ENCODE results near the gene FANCE.
A peak's percentile ranks its signal among the peaks of the same experiment; 100 is the strongest.
"Not testable (repeated sequence)": the region's sequence is repeated elsewhere in the genome, so short reads cannot be mapped to it uniquely, and the experiment has no call there.

FANCE gene

GRCh38 chr6:35417979-35418661, 34.0 kb upstream of the FANCE start:
- H3K36me3 ChIP-seq (ENCODE audit: insufficient read depth, low read depth, low read length): no peaks in the 10 kb centered on the region; the same call in 1 of the 2 replicates
- H3K4me3 ChIP-seq (ENCODE audit: low read length): no peak overlapping the region
- H3K9ac ChIP-seq (ENCODE audit: low read depth, low read length): no peak overlapping the region
- peaks cover 7% of the 10 kb centered on the region; the same call in 1 of the 2 replicates for H3K4me1 ChIP-seq (ENCODE audit: insufficient read depth, low read length)
- H3K27ac ChIP-seq (ENCODE audit: low read length): no peak overlapping the region
- H3K9me3 ChIP-seq (ENCODE audit: insufficient read depth, low read depth, low read length): no peaks in the 10 kb centered on the region
- no peaks in the 10 kb centered on the region for H3K27me3 ChIP-seq (ENCODE audit: insufficient read depth, low read length)

GRCh38 chr6:35419417-35419816, 32.7 kb upstream of the FANCE start:
- Histone ChIP-seq H3K27ac (ENCODE audit: low read length) (peak overlapping the region; percentile 39), H3K36me3 (ENCODE audit: insufficient read depth, low read depth, low read length) (peaks cover 1% of the 10 kb centered on the region; the same call in 1 of the 2 replicates), H3K9ac (ENCODE audit: low read depth, low read length) (no peak overlapping the region), H3K4me1 (ENCODE audit: insufficient read depth, low read length) (peaks cover 7% of the 10 kb centered on the region; the same call in 1 of the 2 replicates), H3K4me3 (ENCODE audit: low read length) (peak overlapping the region; percentile 21; the same call in 1 of the 2 replicates), H3K9me3 (ENCODE audit: insufficient read depth, low read depth, low read length) (no peaks in the 10 kb centered on the region), H3K27me3 (ENCODE audit: insufficient read depth, low read length) (no peaks in the 10 kb centered on the region)

DNA sequence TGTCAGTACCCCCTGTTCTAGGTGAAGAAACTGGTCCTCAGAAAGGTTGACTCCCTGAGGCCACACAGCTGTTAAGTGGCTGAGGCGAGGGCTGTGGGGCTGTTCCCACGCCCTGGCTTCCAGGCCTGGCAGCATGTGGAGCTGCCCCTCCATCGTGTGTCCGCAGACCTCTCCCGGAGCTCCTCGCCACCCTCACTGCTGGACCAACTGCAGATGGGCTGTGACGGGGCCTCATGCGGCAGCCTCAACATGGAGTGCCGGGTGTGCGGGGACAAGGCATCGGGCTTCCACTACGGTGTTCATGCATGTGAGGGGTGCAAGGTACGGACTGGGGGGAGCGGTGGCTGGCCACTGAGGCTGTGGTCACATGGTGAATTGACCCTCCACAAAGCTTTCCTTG, 32.2 kb upstream of the FANCE start:
- Histone ChIP-seq H3K4me1 (ENCODE audit: insufficient read depth, low read length) (peaks cover 7% of the 10 kb centered on the region; the same call in 1 of the 2 replicates), H3K9me3 (ENCODE audit: insufficient read depth, low read depth, low read length) (no peaks in the 10 kb centered on the region), H3K9ac (ENCODE audit: low read depth, low read length) (no peak overlapping the region), H3K27ac (ENCODE audit: low read length) (peak overlapping the region; percentile 39), H3K27me3 (ENCODE audit: insufficient read depth, low read length) (no peaks in the 10 kb centered on the region), H3K36me3 (ENCODE audit: insufficient read depth, low read depth, low read length) (peaks cover 3% of the 10 kb centered on the region; the same call in 1 of the 2 replicates), H3K4me3 (ENCODE audit: low read length) (no peak overlapping the region)

DNA sequence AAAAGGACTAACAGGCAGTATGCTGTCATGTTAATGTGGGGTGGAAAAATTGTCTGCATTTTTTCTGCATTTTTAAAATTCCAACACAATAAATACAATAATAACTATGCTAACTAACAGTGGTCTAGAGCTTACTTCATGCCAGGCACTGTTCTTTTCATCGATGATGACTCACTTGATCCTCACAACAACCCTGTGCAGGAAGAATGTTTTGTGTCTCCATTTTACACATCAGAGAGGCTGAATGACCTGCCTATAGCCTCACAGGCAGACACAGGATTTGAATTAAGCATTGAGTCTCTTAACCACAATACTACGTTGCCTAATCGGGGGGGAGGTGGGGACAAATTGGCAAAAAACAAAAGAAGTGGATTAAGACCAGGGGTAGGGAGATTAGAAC, 26.9 kb upstream of the FANCE start:
- Histone ChIP-seq H3K9me3 (ENCODE audit: insufficient read depth, low read depth, low read length) (peaks cover 19% of the 10 kb centered on the region; the same call in 1 of the 2 replicates), H3K27me3 (ENCODE audit: insufficient read depth, low read length) (no peaks in the 10 kb centered on the region), H3K4me3 (ENCODE audit: low read length) (no peak overlapping the region), H3K9ac (ENCODE audit: low read depth, low read length) (no peak overlapping the region), H3K4me1 (ENCODE audit: insufficient read depth, low read length) (peaks cover 7% of the 10 kb centered on the region; the same call in 1 of the 2 replicates), H3K27ac (ENCODE audit: low read length) (no peak overlapping the region), H3K36me3 (ENCODE audit: insufficient read depth, low read depth, low read length) (peaks cover 3% of the 10 kb centered on the region; the same call in 1 of the 2 replicates)

- Histone ChIP-seq H3K27me3 (ENCODE audit: insufficient read depth, low read length) (no peaks in the 10 kb centered on the region), H3K4me3 (ENCODE audit: low read length) (no peak overlapping the region), H3K9me3 (ENCODE audit: insufficient read depth, low read depth, low read length) (peaks cover 21% of the 10 kb centered on the region; the same call in 1 of the 2 replicates), H3K9ac (ENCODE audit: low read depth, low read length) (no peak overlapping the region), H3K36me3 (ENCODE audit: insufficient read depth, low read depth, low read length) (peaks cover 3% of the 10 kb centered on the region; the same call in 1 of the 2 replicates), H3K4me1 (ENCODE audit: insufficient read depth, low read length) (peaks cover 7% of the 10 kb centered on the region; the same call in 1 of the 2 replicates), H3K27ac (ENCODE audit: low read length) (no peak overlapping the region)
Observed at GRCh38 chr6:35426074-35426473, 26.1 kb upstream of the FANCE start.

- Histone ChIP-seq H3K4me3 (ENCODE audit: low read length) (no peak overlapping the region), H3K27ac (ENCODE audit: low read length) (no peak overlapping the region), H3K4me1 (ENCODE audit: insufficient read depth, low read length) (peaks cover 7% of the 10 kb centered on the region; the same call in 1 of the 2 replicates), H3K9ac (ENCODE audit: low read depth, low read length) (no peak overlapping the region), H3K9me3 (ENCODE audit: insufficient read depth, low read depth, low read length) (peaks cover 21% of the 10 kb centered on the region; the same call in 1 of the 2 replicates), H3K27me3 (ENCODE audit: insufficient read depth, low read length) (no peaks in the 10 kb centered on the region), H3K36me3 (ENCODE audit: insufficient read depth, low read depth, low read length) (peaks cover 3% of the 10 kb centered on the region; the same call in 1 of the 2 replicates)
Observed at GRCh38 chr6:35427435-35427834, 24.7 kb upstream of the FANCE start.

DNA sequence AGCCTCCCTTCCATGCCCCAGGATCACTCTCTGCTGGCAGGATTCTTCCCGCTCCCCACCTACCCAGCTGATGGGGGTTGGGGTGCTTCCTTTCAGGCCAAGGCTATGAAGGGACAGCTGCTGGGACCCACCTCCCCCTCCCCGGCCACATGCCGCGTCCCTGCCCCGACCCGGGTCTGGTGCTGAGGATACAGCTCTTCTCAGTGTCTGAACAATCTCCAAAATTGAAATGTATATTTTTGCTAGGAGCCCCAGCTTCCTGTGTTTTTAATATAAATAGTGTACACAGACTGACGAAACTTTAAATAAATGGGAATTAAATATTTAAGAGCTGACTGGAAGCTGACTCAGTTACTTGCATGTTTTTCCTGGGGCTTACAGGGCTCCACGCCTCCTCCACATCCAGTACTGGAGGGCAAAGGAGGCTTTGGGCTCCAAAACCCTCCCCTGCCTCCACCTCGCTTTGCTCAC, 24.3 kb upstream of the FANCE start:
- Histone ChIP-seq H3K9me3 (ENCODE audit: insufficient read depth, low read depth, low read length) (peaks cover 21% of the 10 kb centered on the region; the same call in 1 of the 2 replicates), H3K9ac (ENCODE audit: low read depth, low read length) (no peak overlapping the region), H3K36me3 (ENCODE audit: insufficient read depth, low read depth, low read length) (peaks cover 3% of the 10 kb centered on the region; the same call in 1 of the 2 replicates), H3K4me1 (ENCODE audit: insufficient read depth, low read length) (peaks cover 7% of the 10 kb centered on the region; the same call in 1 of the 2 replicates), H3K27me3 (ENCODE audit: insufficient read depth, low read length) (no peaks in the 10 kb centered on the region), H3K27ac (ENCODE audit: low read length) (no peak overlapping the region), H3K4me3 (ENCODE audit: low read length) (no peak overlapping the region)

GRCh38 chr6:35428421-35429149, 23.6 kb upstream of the FANCE start:
- no peak overlapping the region for H3K9ac ChIP-seq (ENCODE audit: low read depth, low read length)
- H3K27me3 ChIP-seq (ENCODE audit: insufficient read depth, low read length): no peaks in the 10 kb centered on the region
- no peak overlapping the region for H3K4me3 ChIP-seq (ENCODE audit: low read length)
- H3K4me1 ChIP-seq (ENCODE audit: insufficient read depth, low read length): peaks cover 7% of the 10 kb centered on the region; the same call in 1 of the 2 replicates
- no peak overlapping the region for H3K27ac ChIP-seq (ENCODE audit: low read length)
- H3K36me3 ChIP-seq (ENCODE audit: insufficient read depth, low read depth, low read length): peaks cover 3% of the 10 kb centered on the region; the same call in 1 of the 2 replicates
- H3K9me3 ChIP-seq (ENCODE audit: insufficient read depth, low read depth, low read length): peaks cover 21% of the 10 kb centered on the region; the same call in 1 of the 2 replicates

DNA sequence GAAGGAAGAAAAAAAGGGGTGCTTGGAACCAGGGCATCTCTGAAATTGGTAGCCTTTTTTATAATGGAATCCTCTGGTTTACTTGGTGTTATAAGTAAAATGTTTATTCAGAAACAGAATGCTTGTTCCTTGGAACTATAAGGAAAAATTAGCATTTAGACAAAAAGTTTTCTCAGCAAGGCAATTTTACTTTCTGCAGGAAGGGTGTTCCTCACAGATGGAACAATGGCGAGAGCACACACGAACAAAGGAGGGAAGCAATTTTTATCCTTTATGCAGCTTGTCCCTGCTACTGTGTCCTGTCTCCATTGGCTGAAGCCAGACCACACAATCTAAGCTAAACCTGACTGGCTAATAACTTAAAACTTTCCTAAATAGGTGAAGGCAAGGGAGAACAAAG, 22.7 kb upstream of the FANCE start:
- Histone ChIP-seq H3K27me3 (ENCODE audit: insufficient read depth, low read length) (no peaks in the 10 kb centered on the region), H3K9me3 (ENCODE audit: insufficient read depth, low read depth, low read length) (peaks cover 21% of the 10 kb centered on the region; the same call in 1 of the 2 replicates), H3K36me3 (ENCODE audit: insufficient read depth, low read depth, low read length) (peaks cover 1% of the 10 kb centered on the region; the same call in 1 of the 2 replicates), H3K27ac (ENCODE audit: low read length) (no peak overlapping the region), H3K4me1 (ENCODE audit: insufficient read depth, low read length) (peaks cover 7% of the 10 kb centered on the region; the same call in 1 of the 2 replicates), H3K4me3 (ENCODE audit: low read length) (no peak overlapping the region), H3K9ac (ENCODE audit: low read depth, low read length) (no peak overlapping the region)

GRCh38 chr6:35432291-35432690, 19.8 kb upstream of the FANCE start:
- H3K27ac ChIP-seq (ENCODE audit: low read length): no peak overlapping the region
- H3K27me3 ChIP-seq (ENCODE audit: insufficient read depth, low read length): no peaks in the 10 kb centered on the region
- H3K36me3 ChIP-seq (ENCODE audit: insufficient read depth, low read depth, low read length): no peaks in the 10 kb centered on the region
- H3K9ac ChIP-seq (ENCODE audit: low read depth, low read length): no peak overlapping the region
- peaks cover 21% of the 10 kb centered on the region; the same call in 1 of the 2 replicates for H3K9me3 ChIP-seq (ENCODE audit: insufficient read depth, low read depth, low read length)
- H3K4me3 ChIP-seq (ENCODE audit: low read length): no peak overlapping the region
- H3K4me1 ChIP-seq (ENCODE audit: insufficient read depth, low read length): peaks cover 7% of the 10 kb centered on the region; the same call in 1 of the 2 replicates

DNA sequence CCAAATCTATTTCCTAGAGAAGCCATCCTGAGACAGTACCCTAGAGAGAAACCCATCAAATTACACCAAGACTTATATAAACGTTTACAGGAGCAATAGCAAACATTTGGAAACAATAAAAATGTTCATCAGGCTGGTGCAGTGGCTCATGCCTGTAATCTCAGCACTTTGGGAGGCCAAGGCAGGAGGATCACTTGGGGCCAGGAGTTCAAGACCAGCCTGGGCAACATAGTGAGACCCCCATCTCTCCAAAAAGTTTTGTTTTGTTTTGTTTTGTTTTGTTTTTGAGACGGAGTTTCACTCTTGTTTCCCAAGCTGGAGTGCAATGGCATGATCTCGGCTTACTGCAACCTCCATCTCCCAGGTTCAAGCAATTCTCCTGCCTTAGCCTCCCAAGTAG, 19.4 kb upstream of the FANCE start:
- H3K4me3 ChIP-seq (ENCODE audit: low read length); H3K27ac ChIP-seq (ENCODE audit: low read length); H3K36me3 ChIP-seq (ENCODE audit: insufficient read depth, low read depth, low read length); H3K4me1 ChIP-seq (ENCODE audit: insufficient read depth, low read length); H3K27me3 ChIP-seq (ENCODE audit: insufficient read depth, low read length); H3K9ac ChIP-seq (ENCODE audit: low read depth, low read length): not testable (repeated sequence)
- peaks cover 21% of the 10 kb centered on the region; the same call in 1 of the 2 replicates for H3K9me3 ChIP-seq (ENCODE audit: insufficient read depth, low read depth, low read length)

Measured in iPS-20b (cell line).